DMS153 treated with DMSO at 0.1 percent for 48 hours (cell line): ENCODE results near the gene UBE2U.

Experiments
- DNase-seq: peaks from one replicate; lab custom pipeline; 2025; ENCODE audit not compliant: unreplicated experiment; lab: John Stamatoyannopoulos, UW

UBE2U gene

DNA sequence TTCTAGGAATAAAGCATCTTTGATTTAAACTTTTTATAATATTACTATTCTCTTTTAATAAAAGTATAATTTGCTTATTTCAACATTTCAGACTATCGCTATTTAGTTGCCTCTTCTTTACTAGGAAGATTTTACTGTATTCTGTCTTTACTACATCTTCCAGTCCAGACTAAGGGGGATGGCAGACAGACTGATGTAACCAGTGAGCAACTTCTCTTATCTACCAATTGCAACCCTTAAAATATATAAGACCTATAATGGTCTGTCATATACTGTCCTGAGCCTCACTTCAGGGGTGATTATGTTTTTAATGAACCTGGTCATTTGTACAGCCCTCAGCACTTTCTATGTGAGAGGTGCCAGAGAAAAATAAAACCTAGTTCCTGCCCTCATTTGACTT, 87.0 kb downstream of the UBE2U start:
- no peak for DNase-seq

DNA sequence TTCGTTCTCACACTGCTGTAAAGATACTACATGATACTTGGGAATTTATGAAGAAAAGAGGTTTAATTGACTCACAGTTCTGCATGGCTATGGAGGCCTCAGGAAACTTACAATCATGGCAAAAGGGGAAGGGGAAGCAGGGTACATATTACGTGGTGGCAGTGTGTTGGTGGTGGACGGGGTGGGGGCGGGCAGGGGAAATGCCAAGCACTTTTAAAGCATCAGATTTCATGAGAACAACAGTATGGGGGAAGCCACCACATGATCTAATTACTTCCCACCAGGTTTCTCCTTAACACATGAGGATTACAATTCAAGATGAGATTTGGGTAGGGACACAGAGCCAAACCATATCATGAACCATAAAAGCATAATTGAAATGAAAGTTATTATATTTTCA, 88.5 kb downstream of the UBE2U start:
- DNase-seq = no peak

DNA sequence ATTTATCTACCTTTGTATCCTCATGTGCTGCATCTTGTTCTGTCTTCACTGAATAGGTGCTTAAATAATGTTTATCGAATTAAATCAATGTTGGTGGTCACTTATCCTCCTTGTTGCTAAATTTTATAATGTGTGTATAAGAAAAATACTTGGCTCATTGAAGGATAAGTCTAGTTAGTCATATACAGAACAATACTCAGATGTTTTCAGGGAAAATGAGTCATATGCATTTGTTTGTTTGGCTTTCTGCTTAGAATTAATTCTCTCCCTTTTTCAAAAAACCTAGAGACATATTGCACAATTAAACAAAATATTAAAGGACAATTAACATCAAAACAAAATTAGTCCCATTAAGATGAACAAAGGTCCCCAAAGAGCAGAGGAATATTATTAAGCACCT, 89.0 kb downstream of the UBE2U start:
- no peak for DNase-seq

DNA sequence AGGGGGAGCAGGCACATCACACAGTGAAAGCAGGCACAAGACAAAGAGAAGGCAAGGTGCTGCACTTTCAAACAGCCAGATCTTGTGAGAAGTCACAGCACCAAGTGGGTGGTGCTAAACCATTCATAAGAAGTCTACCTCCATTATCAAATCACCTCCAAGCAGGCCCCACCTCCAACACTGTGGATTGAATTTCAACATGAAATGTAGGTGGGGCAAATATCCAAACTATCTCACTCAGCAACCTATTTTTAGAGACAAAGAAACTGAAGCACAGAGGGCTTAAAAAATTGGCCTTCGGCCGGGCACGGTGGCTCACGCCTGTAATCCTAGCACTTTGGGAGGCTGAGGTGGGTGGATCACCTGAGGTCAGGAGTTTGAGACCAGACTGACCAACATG, 90.4 kb downstream of the UBE2U start:
- no peak for DNase-seq

DNA sequence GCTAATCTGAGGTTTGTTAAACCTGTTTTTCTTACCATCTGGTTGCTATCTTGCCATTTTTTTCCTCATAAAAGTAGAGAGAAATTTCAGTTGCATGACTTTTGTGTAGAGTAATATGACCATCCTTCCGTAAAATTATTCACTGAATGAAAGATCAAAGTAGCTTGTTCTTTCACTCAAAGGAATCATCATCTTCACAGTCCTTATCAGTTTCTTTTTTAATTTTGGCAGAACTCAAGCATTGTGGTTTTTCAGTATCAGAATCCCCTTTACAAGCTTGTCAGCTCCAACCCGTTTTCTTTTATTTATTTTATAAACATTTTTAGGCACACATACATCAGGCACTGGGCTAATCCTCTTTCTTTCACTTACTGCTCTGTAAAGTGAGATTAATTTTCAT, 91.7 kb downstream of the UBE2U start:
- DNase-seq = no peak

DNA sequence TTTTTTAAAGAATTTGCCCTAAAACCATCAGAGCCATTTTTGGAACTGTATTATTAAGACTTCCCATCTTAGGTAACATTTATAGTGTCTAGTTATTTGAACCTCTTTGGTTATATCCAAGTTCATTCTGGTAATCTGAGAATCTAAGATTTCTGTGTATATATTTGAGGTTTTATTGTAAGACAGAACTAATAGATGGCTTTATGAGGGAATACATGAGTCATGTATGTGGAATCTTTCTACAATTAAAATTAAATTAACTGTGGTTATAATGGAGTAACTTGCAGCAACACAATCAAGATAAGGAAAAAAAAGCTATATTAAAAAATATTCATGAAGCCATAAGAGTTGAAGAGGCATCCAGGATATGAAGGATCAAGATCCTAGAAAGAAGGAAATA, 92.1 kb downstream of the UBE2U start:
- DNase-seq = no peak

DNA sequence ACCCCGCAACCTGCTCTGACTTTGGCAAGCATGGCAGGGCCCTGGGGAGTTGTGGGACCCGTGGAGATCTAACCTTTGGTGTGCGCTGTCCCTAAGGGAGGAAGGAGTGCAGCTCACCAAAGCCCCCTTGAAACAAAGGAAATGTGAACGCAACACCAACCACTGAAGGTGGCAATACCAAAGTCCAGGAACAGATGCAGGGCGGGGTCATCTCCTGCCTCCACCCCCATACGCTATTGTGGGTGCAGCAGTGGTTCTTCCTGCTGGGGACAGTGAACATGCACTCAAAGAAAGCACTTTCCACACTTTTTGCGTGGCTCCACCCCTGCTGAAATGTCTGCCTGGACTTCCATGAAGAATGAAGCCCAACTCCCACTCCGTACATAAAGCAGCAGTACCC, 93.0 kb downstream of the UBE2U start:
- DNase-seq = no peak

DNA sequence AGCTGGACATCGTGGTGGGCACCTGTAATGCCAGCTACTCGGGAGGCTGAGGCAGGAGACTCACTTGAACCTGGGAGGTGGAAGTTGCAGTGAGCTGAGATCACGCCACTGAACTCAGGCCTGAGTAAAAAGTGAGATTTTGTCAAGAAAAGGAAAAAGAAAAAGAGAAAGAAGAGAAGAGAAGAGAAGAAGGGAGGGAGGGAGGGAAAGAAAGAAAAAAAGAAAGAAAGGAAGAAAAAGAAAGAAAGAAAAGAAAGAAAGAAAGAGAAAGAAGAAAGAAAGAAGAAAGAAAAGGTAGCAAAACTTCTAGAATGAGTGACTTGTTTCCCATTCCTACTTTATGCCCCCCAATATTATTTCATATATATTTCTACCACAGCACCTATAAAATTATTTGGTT, 98.8 kb downstream of the UBE2U start:
- DNase-seq = no peak

DNA sequence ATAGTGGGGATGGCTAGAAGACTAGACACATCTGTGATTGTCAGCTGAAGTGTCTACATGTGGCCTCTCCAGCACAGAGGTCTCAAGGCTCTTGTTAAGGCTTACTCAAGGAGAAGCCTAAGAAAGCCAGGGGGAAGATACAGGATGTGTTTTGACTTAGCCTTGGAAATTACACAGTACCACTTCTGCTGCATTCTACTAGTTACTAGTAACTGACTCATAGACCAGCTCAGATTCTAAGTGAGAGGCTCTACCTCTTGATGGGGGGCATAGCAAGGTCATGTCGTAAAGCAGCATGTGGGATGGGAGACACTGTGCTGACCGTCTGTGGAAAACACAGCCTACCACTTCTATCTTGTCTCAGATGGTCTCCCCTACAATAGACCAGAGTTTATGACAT, 99.5 kb downstream of the UBE2U start:
- no peak for DNase-seq

DNA sequence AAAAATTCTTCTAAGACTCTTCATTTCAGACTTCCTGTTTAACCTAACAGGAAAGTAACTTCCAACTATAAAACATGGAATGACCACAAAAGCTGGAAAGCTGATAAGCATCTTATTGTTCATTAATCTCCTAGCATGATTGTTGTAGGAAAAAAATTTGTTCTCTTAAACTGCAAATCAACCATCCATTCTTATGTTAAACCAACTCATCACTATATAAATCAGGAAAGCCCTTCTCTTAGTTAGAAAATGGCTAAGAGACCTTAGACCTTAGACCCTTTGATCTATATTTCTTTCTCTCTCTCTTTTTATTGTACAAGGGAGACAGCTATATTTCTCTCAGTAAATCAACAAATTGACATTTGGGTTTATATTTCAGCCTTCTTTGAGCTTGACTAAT, 101.4 kb downstream of the UBE2U start:
- no peak for DNase-seq

DNA sequence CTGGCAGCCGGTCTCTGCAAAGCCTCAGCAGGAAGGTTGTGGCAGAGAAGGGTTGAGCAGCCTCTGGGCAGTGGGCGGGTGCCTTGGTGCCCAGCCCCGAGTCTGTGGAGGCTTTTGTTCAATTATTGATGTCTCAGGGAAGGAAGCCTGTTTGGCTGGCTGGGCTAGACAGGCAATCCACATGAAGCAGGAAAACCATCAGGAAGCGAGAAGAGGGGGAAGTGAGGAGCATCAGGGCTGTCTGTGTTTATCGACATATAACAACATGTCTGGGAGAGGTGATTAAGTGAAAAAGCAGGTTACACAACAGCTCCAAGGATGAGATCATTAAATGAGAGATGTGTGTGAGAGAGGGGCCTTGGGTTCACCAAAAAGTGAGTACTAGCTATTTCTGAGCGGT, 105.4 kb downstream of the UBE2U start:
- peak; percentile 28 for DNase-seq

DNA sequence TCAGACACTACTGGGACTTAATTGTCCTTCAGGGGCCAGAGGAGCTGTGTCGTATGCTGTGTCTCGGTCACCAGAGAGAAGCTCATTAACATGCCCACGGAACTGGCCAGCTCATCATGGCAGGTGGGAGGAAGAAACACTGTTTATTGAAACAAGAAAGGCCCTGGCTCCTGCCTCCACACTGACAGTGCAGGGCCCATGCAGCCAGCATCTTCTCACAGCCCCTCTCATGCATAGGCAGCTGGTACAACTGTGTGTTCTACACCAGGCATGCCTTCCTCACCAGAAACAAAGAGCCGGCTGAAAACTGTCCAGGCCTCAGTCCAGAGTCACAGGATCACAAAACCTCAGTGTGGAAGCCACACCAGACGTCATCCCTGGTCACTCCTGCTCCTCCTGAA, 106.0 kb downstream of the UBE2U start:
- DNase-seq = no peak

DNA sequence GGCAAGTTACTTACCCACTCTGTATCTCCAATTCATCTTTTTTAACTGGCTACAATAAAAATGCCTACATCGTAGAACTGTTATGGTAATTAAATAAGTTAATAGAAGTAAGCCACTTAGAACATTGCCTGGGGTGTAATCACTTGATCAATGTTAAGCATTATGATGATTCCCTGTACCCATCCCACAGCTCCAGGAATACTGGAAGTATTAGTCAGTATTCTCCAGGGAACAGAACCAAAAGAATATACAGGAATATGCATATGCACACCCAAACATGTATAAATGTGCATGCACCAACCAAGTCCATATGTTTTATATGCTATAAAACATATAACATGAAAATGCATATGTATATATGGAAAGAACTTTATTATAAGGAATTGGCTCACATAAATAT, 107.3 kb downstream of the UBE2U start:
- no peak for DNase-seq

DNA sequence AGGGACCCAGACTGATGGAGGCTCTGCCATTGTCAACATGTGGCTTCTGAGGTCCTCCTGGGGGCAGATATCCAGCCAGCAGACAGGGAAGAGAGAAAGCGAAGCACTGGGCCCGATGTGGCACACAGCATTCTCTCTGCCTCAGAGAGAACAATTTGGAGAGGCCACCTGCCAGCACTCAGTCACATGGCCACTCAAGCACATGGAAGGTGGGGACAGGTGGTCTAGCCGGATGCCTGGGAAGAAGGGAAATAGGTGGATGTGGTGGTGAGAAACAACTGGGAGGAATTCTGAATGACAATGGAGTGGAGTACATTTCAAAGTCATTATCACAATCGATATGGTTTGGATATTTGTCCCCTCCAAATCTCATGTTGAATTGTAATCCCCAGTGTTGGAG, 109.0 kb downstream of the UBE2U start:
- DNase-seq = no peak

DNA sequence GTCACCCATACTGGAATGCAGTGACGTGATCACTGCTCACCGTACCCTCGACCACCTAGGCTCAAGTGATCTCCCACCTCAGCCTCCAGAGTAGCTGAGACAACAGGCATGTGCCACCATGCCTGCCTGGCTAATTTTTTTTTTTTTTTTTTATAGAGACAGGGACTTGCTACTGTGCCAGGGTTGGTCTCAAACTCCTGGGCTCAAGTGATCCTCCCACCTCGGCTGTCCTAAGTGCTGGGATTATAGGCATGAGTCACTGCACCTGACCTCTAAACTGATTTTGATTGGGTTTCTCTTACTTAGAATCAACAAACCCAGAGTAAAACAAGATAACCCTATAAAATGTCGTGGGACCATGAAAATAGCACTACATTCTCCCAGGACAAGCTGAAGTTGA, 112.0 kb downstream of the UBE2U start:
- DNase-seq = no peak
